H1 (cell line): Measurements from ENCODE around the gene KRTAP3-2. TPM values are rescaled to one million over a fixed set of nuclear protein-coding genes. Genes with fewer than 3 reads are reported as not detected.

ENCODE experiments used
- CTBP2 ChIP-seq: IDR thresholded peaks from 2 replicates; pipeline ENCODE4 v1.7.0; 2011; ENCODE audit warnings: borderline replicate concordance, mild to moderate bottlenecking, moderate library complexity, mixed read lengths, low read length; ENCODE audit not compliant: insufficient read depth, insufficient read length
- polyA plus RNA-seq, 7 experiments: library from polyadenylated mRNA; depleted of rRNA in 3 of 7; stranded (reverse) in 5 of 7; unstranded in 2 of 7; fragments of >200 nt in 5 of 7; fragments of 200-250 nt in 2 of 7; gene quantifications; 1 replicate in 5 of 7; 2 replicates in 1 of 7; 4 replicates in 1 of 7; pipeline versions ENCODE4 v1.2.1 to v1.2.3, GENCODE V29; 2011 to 2013; ENCODE audit warnings: missing spikeins in 2 of 7, mixed read lengths in 2 of 7
- total RNA-seq: library from RNA; stranded (reverse); fragmentation: NEBNext Ultra II Directional; extraction: Animal tissue kit (Norgen Biotek cat#: 25700); gene quantifications from 2 replicates; pipeline ENCODE4 v1.2.1, GENCODE V29; 2021

KRTAP3-2 gene
- total and polyA plus RNA-seq, 2 of the 8 experiments (the other 6 are each of a cell fraction or from before 2014, with no cell fraction given), result not detected

DNA sequence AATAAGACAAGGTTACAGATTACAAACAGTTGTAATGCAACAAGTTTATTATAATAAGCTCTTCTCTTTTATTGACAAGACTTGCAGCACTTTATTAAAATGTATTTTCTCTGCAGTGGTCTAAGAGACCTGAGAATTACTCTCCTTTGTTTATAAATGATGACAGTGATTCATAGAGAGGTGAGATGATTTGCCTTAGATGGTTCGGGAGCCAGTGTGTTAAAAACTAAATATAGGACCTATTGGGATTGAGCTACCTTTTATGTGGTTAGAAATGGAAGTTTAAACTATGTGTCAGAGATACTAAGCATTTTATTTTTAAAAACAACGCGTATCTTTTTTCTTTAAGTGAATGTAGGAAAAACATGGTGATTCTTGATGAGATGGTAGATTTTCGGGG lies 2.9 kb downstream of the KRTAP3-2 start (continued):
- no peak for TF ChIP-seq CTBP2
